DND-41 (cell line): ENCODE measurements around the gene CDYL2.

ENCODE experiments used
- ATAC-seq: fragments of 200-7000 bp; cut with Tn5 transposase; 3 replicates; pipeline ENCODE4 v1.9.1; 2021; ENCODE audit warnings: low read depth; ENCODE audit not compliant: insufficient read depth
- DNase-seq: peaks from one replicate; pipeline ENCODE4 v3.0.0-alpha.2; 2020
- H2AFZ ChIP-seq: 2 replicates; pipeline ENCODE4 v1.6.0; 2012; ENCODE audit warnings: low read depth, low read length
- H3K27ac ChIP-seq: 2 replicates; pipeline ENCODE4 v1.5.1; 2012; ENCODE audit warnings: low read length, inconsistent platforms
- H3K27me3 ChIP-seq: fragments of 200-600 bp; sonication (generic); 2 replicates; pipeline ENCODE4 v1.6.0; 2012; ENCODE audit warnings: low read length, mild to moderate bottlenecking, inconsistent platforms; ENCODE audit not compliant: insufficient read depth, poor library complexity
- H3K36me3 ChIP-seq: 2 replicates; pipeline ENCODE4 v1.5.1; 2012; ENCODE audit warnings: low read length, inconsistent platforms; ENCODE audit not compliant: insufficient read depth
- H3K4me1 ChIP-seq: 2 replicates; pipeline ENCODE4 v1.5.1; 2012; ENCODE audit warnings: mild to moderate bottlenecking, low read length; ENCODE audit not compliant: insufficient read depth
- H3K4me2 ChIP-seq: 2 replicates; pipeline ENCODE4 v1.6.0; 2012; ENCODE audit warnings: mild to moderate bottlenecking, moderate library complexity, low read length, inconsistent platforms; ENCODE audit not compliant: insufficient read depth
- H3K4me3 ChIP-seq, 2 experiments: fragments of 200-600 bp in 1 of 2; shearing (Covaris generic) in 1 of 2; 2 replicates each; pipeline ENCODE4 v1.5.1; 2012 to 2016; ENCODE audit warnings: inconsistent platforms in 2 of 2, low read length in 2 of 2, mild to moderate bottlenecking in 2 of 2, low read depth in 1 of 2, moderate library complexity in 1 of 2
- H3K79me2 ChIP-seq: 2 replicates; pipeline ENCODE4 v1.6.0; 2012; ENCODE audit warnings: low read length, inconsistent platforms; ENCODE audit not compliant: insufficient read depth
- H3K9ac ChIP-seq: 2 replicates; pipeline ENCODE4 v1.6.0; 2012; ENCODE audit warnings: low read depth, mild to moderate bottlenecking, inconsistent platforms, low read length, moderate library complexity
- H3K9me3 ChIP-seq: 2 replicates; pipeline ENCODE4 v1.5.1; 2012; ENCODE audit warnings: low read length, moderate library complexity, mild to moderate bottlenecking, inconsistent platforms; ENCODE audit not compliant: insufficient read depth, severe bottlenecking
- H4K20me1 ChIP-seq: 2 replicates; pipeline ENCODE4 v1.6.0; 2012; ENCODE audit warnings: low read length; ENCODE audit not compliant: insufficient read depth
- EZH2 ChIP-seq: IDR thresholded peaks from 3 replicates; pipeline ENCODE4 v1.6.1; 2012; ENCODE audit warnings: borderline replicate concordance, low read depth, mild to moderate bottlenecking, moderate library complexity, low read length, inconsistent platforms; ENCODE audit not compliant: severe bottlenecking
- TF ChIP-seq, protein P1 (sequence below): IDR thresholded peaks from 2 replicates; pipeline ENCODE4 v1.5.1; 2012; ENCODE audit warnings: borderline replicate concordance, low read length, moderate library complexity, mild to moderate bottlenecking; ENCODE audit not compliant: poor library complexity, severe bottlenecking; ENCODE audit errors: extremely low read depth

CDYL2 gene

DNA sequence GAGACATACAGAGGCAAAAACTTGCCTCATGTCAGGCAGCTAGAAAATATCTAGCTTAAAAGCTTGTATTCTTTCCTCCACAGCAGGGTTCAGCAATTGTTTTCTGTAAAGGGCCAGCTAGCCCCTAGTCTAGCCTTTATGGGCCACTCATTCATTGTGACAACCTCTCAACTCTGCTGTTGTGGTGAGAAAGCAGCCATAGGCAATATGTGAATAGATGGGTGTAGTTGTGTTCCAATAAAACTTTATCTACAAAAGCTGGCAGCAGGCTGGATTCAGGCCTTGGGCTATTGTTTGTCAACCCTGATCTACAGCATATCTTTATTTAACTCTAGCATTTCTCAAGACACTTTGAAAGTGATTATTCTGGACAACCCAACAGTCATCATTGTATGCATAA, 46.4 kb upstream of the CDYL2 start:
- H3K9ac ChIP-seq = no peak overlapping the region
- H3K9me3 ChIP-seq = no peaks in the 10 kb centered on the region
- H3K36me3 ChIP-seq = no peaks in the 10 kb centered on the region
- H3K4me1 ChIP-seq = no peaks in the 10 kb centered on the region
- TF ChIP-seq EZH2 = no peak
- TF ChIP-seq, protein P1, sequence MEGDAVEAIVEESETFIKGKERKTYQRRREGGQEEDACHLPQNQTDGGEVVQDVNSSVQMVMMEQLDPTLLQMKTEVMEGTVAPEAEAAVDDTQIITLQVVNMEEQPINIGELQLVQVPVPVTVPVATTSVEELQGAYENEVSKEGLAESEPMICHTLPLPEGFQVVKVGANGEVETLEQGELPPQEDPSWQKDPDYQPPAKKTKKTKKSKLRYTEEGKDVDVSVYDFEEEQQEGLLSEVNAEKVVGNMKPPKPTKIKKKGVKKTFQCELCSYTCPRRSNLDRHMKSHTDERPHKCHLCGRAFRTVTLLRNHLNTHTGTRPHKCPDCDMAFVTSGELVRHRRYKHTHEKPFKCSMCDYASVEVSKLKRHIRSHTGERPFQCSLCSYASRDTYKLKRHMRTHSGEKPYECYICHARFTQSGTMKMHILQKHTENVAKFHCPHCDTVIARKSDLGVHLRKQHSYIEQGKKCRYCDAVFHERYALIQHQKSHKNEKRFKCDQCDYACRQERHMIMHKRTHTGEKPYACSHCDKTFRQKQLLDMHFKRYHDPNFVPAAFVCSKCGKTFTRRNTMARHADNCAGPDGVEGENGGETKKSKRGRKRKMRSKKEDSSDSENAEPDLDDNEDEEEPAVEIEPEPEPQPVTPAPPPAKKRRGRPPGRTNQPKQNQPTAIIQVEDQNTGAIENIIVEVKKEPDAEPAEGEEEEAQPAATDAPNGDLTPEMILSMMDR = no peak
- ATAC-seq = no peak
- no peak overlapping the region for H2AFZ ChIP-seq
- H3K27ac ChIP-seq = no peak overlapping the region
- peaks cover 5% of the 10 kb centered on the region for H3K27me3 ChIP-seq
- no peaks in the 10 kb centered on the region for H3K79me2 ChIP-seq
- no peak overlapping the region for H3K4me3 ChIP-seq
- H4K20me1 ChIP-seq = no peaks in the 10 kb centered on the region
- DNase-seq = no peak
- H3K4me2 ChIP-seq = no peak overlapping the region

DNA sequence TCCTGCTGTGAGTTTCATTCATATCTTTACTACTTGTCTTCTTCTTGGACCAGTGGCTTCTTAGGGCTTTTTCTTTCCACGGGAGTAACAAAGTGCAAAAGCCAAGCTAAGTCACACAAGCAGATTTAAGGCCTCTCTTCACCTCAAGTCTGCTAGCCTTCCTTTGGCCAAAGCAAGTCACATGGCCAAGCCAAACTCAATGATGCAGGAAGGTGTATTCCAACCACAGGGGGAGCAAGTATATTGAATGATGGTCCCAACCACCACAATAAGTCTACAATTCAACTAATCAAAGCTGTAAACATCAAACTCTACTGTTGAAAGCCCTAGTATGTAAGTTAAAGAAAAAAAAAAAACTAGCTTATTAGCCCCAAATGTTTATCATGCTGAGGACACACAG, 44.5 kb upstream of the CDYL2 start:
- Histone ChIP-seq H3K4me3 (no peak overlapping the region), H3K79me2 (no peaks in the 10 kb centered on the region), H3K9ac (no peak overlapping the region), H3K4me2 (no peak overlapping the region), H3K27me3 (peaks cover 5% of the 10 kb centered on the region), H3K9me3 (no peaks in the 10 kb centered on the region), H2AFZ (no peak overlapping the region), H3K36me3 (no peaks in the 10 kb centered on the region), H3K27ac (no peak overlapping the region), H4K20me1 (no peaks in the 10 kb centered on the region), H3K4me1 (no peaks in the 10 kb centered on the region)
- no peak for TF ChIP-seq EZH2
- ATAC-seq (no peak), DNase-seq (no peak)

DNA sequence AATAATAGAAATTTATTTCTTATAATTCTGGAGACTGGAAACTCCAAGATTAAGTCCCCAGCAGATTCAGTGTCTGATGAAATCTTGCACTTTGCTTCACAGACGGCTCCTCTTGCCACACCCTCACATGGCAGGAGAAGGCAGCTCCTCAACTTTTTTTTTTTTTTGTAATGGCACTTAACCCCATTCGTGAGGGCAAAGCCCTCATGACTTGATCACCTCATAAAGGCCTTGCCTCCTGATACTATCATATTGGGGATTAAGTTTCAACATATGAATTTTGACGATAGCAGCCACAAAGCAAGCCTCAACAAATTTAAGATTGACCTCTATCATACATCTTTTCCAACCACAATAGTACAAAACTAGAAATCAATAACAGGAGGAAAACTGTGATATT, 42.3 kb upstream of the CDYL2 start:
- Histone ChIP-seq H3K27me3 (peaks cover 5% of the 10 kb centered on the region), H3K4me3 (no peak overlapping the region), H3K4me2 (no peak overlapping the region), H3K4me1 (no peaks in the 10 kb centered on the region), H3K9ac (no peak overlapping the region), H2AFZ (no peak overlapping the region), H3K27ac (no peak overlapping the region), H4K20me1 (no peaks in the 10 kb centered on the region), H3K36me3 (no peaks in the 10 kb centered on the region), H3K79me2 (no peaks in the 10 kb centered on the region), H3K9me3 (no peaks in the 10 kb centered on the region)
- no peak for ATAC-seq
- DNase-seq = no peak
- no peak for TF ChIP-seq EZH2
- TF ChIP-seq, protein P1 = no peak

DNA sequence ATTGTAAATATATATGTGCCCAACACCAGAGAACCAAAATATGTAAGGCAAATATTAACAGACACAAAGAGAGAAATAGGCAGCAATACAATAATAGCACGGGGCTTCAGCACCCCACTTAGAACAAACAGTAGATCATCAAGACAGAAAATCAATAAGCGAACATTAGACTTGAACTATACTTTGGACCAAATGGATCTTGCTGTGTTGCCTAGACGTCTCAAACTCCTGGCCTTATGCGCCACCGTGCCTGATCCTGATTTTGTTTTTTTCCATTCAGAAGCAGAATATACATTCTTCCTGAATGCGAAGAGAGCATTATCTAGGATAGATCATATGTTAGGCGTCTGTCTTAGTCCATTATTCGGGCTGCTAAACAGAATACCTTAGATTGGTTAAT, 41.9 kb upstream of the CDYL2 start:
- DNase-seq = no peak

More for the DNA sequence above, 41.9 kb upstream of the CDYL2 start:
- Histone ChIP-seq H3K79me2 (no peaks in the 10 kb centered on the region), H3K4me3 (no peak overlapping the region), H3K27ac (no peak overlapping the region), H3K9me3 (no peaks in the 10 kb centered on the region), H4K20me1 (no peaks in the 10 kb centered on the region), H3K27me3 (peaks cover 5% of the 10 kb centered on the region), H3K9ac (no peak overlapping the region), H3K4me2 (no peak overlapping the region), H3K36me3 (no peaks in the 10 kb centered on the region), H2AFZ (no peak overlapping the region), H3K4me1 (no peaks in the 10 kb centered on the region)
- TF ChIP-seq, protein P1 = no peak
- no peak for TF ChIP-seq EZH2
- ATAC-seq = no peak
